Activated T-cell treated with anti-CD3 and anti-CD28 coated beads for 1 hour (primary cell): Measurements from ENCODE around the gene RHOD.

ENCODE experiments used
- DNase-seq: peaks from one replicate; pipeline ENCODE4 v3.0.0-alpha.2; 2020; ENCODE audit warnings: low read depth

Gene RHOD

DNA sequence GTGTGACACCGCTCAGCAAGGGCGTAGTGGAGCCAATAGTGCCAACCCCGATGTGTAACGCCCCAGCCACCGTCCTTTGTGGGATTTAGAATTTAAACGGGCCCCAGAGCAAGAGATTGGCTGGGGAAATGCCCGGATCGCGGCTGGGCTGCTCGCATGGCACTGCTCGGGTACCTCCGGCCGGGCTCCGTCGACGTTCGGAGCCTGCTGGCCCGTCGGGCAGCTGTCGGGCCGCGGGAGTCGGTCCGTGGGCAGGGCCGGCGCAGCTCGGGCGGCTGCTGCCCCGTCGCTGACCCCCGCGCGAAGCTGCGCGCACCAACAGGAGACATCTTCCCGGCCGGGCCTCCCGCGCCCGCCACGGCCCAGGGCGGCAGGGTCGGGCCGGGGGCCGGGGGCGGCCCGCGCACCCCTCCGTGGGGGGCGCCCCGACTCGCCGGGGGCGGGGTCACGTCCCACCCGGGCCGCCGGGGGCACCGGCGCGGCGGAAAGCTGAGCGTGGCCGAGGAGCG is 61.1 kb downstream of the RHOD start:
- DNase-seq, result peak; percentile 19

DNA sequence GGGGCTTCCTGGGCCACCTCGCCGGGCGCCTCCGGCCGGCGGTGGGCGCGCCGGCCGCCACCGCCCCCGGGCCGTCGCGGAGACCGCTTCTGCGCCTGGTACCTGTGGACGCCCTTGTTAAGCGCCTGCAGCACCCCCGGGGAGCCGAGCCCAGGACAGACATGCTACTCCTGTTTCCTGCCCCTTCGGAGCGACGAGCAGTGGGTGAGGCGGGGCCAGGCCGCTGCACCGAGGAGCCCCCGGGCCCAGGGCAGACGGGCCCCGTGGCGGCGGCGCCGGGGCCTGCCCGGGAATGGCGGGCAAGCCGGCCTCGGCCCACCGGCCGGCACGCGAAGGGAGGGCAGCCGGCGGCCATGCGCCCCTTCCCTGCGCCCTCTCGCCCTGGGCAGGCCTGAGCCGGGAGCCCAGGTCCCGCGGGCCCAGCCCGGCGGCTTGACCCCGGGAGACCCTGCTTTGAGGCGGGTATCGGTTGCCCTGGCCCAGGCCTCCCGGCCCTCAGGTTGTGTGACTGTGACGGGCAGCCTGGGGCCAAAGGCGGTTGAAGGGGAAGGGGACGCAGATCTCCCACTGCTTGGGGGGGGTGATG is 61.6 kb downstream of the RHOD start:
- peak; percentile 46 for DNase-seq

DNA sequence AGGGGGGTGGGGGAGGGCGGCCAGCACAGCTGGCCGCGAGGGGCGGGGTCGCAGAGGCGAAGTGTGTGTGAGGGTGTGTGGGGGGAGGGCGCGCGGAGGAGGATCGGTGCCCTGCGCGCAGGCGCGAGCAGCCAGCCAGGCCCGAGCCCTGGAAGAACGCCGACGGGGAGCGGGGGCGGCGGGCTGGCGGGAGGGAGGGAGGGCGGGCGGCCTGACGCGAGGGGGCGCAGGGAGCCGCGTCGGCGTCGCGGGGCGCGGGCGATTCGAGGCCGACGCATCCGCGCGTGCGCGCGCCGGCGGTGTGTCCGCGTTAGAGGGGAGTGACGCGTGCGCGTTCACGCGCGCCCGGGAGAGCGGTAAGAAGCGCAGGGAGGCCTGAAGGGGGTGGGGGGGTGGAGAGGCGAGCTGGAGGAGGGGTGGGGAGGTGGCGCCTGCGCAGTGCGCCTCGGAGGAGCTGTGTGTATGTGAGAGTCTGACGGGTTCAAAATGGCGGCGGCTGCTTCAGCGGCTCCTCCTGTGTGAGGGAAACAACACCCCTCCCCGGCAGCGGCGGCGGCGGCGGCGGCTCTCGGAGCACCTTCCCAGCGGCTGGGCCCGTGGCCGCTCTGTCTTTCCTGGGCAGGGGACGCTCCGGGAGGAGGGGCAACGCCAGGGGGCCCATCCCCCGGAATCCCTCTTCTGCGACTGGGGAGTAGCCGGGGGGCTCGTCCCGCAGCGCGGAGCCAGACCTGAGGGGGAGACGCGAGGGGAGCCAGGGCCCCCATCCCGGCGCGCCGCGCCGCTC is 62.3 kb downstream of the RHOD start, which contains the start of gene KDM2A:
Gene KDM2A (plus strand): TSS at position 463 of the 784 bp plus-strand sequence. CDS start 2,054 bp downstream, outside the sequence.
- DNase-seq, result peak; percentile 98

DNA sequence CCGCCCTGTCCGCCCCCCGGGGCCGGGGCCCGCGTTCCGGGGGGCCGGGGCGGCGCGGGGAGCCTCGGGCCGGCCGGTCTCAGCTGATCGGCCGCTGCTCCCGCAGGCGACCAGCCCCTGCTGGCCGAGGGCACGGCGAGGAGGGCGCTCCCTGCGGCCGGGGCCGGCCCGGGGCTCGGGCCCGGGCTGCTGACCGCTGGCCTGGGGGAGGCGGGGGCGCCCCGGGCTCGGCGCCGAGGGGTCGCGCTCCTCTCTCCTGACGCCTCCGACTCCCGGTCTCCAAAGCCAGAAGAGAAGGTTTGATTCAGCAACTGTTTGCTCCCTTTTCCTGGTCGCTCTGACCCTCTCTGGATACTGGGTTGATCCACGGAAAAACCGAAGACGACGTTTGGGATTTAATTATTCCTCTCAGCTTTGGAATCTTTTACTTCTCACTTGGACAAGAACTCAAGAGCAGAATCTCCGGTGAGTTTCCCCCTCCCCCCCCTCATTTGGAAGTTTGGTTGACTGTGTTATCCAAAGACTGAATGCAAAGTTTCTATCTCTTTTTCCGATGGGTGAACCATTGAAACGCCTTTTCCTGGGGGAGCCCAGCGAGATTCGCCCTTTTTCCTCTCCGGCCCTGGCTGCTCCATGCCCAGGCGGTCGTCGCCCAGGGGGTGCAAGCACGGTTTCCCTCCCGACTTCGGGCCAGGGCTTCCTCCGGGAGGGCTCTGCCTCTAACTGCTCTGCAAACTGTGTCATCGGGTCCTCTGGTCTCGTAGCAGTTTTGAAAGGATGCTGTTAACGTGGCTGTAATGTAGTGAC is 63.1 kb downstream of the RHOD start:
- DNase-seq, result peak; percentile 16

DNA sequence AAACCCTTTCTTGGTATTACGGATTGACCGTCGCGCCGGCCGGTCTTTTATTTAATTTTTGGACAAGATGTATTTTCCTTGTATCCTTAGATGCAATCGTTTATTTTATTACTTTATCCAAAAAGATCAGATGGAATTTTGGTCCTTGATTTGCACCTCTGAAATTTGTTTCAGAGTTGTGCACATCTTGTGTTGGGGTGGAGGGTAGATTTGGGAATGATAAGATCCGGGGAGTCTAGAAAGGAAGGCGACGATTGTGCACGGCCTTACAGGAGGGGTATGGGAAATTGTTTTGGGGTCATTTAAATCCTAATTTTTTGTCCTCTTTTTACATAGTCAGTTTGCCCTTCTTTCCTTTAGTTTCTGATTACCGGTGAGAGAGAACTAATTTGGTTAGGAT is 63.8 kb downstream of the RHOD start:
- DNase-seq, result no peak

GRCh38 chr11:67120881-67121710 is 64.4 kb downstream of the RHOD start:
- no peak for DNase-seq
